Measurements from ENCODE around the gene ABHD2.
"Not testable (repeated sequence)": the region's sequence is repeated elsewhere in the genome, so short reads cannot be mapped to it uniquely, and the experiment has no call there.

Gene ABHD2

DNA sequence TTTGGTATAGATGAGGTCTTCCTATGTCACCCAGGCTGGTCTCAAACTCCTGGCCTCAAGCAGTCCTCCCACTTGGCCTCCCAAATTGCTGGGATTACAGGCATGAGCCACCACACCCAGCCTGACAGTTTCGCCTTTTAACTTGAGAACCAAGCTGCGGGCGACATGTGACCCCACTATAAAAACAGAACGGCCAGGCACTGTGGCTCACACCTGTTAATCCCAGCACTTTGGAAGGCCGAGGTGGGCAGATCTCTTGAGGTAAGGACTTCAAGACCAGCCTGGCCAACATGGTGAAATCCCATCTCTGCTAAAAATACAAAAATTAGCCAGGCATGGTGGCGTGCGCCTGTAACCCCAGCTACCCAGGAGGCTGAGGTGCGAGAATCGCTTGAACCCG, 52.9 kb downstream of the ABHD2 start:
- DNase-seq, result not testable (repeated sequence)

DNA sequence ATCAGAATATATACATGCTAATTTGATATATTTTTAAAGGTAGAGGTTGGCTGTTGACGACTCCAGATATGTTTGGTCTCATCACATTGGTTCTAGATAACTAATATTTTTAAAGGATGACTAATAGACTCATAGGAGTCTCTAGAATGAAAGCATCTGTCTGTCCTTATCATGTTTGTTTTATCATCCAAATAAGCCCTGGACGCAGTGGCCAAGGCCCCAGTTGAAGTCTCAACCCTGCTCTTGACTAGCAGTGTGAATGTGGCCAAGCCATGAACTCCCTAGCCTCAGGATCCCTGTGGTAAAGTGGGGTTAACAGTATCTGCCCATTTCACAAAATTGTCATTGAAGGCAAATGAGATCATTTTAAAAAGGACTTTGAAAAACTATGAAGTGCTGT, 53.6 kb downstream of the ABHD2 start:
- DNase-seq, result no peak

DNA sequence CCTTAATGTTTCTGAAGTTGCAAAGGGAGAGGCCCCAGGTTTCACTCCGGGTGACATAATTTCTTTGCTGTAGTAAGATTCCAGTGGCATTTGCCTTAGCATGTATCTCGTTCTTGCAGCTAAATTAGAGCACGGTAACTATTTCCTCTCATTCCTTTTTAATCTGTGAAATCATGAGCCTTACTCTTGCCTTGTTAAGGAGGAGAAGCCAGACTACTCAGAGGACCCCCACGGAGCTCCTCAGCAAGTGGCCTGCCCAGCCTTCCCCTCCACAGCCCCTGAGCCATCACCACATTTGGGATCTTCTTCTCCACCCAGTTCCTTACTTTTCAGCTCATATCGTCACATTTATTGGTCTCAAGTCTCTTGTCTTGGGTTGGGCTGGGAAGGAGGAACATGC, 54.2 kb downstream of the ABHD2 start:
- DNase-seq, result no peak

DNA sequence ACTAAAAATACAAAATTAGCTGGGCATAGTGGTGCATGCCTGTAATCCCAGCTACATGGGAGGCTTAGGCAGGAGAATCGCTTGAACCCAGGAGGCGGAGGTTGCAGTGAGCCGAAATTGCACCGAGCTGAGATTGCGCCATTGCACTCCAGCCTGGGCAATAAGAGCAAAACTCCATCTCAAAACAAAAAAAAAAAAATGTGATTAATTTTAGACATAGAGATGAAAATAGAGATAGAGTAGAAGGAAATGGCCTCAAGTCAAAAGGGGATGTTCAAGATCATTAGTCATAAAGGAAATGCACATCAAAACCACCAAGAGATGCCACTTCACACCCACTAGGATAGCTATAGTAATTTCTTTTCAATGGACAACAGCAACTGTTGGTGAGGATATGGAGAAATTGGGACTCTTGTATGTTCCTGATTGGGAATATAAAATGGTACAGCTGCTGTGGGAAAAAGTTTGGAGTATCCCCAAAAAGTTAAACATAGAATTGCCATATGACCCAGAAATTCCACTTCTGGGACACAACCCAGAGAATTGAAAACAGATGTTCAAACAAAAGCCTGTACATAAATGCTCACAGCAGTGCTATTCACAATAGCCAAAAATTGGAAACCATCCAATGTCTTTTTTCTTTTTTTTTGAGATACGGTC, 55.4 kb downstream of the ABHD2 start:
- no peak for DNase-seq

DNA sequence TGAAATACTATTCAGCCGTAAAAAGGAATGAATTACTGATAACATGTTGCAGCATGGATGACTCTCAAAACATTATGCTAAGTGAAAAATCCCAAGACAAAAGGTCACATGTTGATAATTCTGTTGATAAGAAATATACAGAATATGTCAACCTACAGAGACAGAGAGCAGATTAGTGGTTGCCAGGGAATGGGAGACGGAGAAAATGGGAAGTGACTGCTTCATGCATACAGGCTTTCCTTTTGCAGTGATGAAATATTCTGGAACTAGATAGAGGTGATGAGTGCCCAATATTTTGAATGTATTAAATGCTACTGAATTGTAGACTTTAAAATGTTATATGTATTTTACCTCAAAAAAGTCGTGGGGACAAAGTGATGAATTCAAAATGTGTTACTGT, 56.2 kb downstream of the ABHD2 start:
- DNase-seq, result no peak

DNA sequence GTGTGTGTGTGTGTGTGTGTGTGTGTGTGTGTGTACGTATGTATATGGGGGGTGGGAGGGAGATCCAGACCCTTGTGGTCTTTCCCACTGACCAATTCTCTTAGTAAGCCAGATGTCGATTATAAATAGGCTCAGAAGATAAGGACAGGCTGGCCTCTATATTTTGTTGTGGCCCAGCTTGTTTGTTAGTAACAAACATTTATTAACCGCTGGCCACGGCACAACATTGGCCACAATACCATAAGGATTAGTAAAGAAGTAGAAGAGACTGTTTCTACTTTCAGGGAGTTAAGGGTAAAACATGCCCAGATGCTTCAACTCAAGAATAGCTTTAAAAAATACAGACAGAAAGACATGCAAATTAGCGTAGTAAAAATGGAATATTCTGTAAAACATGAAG, 58.1 kb downstream of the ABHD2 start:
- no peak for DNase-seq

DNA sequence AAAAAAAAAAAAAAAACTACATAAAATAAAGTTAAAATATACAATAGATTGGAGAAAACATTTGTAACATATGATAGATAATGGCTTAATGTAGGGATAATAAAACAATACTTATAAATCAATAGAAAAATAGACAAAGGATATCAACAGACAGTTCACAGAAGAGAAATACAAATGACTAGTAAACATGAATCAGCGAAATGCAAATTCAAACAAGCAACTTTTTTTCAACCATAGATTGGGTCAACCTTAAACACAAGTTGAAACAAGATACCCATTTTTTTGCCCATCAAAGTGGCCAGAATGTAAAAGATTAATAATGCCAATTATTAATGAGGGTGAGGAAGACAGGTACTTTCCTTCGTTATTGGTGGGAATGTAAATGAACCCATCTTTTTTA, 59.9 kb downstream of the ABHD2 start:
- no peak for DNase-seq

GRCh38 chr15:89149501-89150101, 61.3 kb downstream of the ABHD2 start:
- DNase-seq, result no peak

- DNase-seq, result no peak
Measured at GRCh38 chr15:89150287-89150686, 62.0 kb downstream of the ABHD2 start.

- no peak for DNase-seq
Measured at GRCh38 chr15:89150762-89151664, 62.8 kb downstream of the ABHD2 start.

DNA sequence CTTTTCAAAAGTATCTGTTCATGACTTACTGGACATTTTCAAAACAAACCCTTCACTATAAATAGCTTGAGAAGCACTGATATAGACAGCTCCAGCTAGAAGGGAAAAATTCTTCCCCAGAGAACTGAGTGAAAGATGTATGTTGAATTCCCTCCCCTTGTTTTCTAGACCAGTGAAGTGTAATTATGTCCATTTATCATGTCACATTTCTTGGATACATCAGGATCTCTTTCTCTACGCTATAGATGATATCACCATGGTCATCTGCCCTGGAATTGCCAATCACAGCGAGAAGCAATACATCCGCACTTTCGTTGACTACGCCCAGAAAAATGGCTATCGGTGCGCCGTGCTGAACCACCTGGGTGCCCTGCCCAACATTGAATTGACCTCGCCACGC, 66.9 kb downstream of the ABHD2 start:
- no peak for DNase-seq

DNA sequence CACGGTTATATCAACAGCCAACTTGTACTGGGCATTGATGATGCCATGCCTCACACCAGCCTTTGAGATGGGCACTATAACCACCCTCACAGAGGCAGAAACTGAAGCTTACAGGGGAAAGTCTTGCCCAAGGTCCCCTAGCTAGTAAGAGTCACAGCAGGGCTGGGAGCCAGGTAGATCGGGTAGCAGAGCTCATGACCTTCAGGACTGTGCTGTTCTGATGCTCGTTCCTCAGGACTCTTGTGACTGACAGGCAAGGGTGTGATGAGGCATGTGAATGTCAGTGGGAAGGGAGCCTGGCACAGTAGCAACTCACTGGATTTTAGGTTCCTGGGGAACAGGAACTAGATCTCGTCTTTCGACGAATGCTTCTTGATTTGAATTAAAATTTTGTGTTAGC, 67.4 kb downstream of the ABHD2 start:
- no peak for DNase-seq

- no peak for DNase-seq
Measured at GRCh38 chr15:89157061-89157460, 68.8 kb downstream of the ABHD2 start.

GRCh38 chr15:89157918-89158564, 69.8 kb downstream of the ABHD2 start:
- DNase-seq, result no peak

GRCh38 chr15:89161666-89162065, 73.4 kb downstream of the ABHD2 start:
- DNase-seq, result no peak

- DNase-seq, result no peak
Measured at GRCh38 chr15:89163271-89164055, 75.2 kb downstream of the ABHD2 start.

DNA sequence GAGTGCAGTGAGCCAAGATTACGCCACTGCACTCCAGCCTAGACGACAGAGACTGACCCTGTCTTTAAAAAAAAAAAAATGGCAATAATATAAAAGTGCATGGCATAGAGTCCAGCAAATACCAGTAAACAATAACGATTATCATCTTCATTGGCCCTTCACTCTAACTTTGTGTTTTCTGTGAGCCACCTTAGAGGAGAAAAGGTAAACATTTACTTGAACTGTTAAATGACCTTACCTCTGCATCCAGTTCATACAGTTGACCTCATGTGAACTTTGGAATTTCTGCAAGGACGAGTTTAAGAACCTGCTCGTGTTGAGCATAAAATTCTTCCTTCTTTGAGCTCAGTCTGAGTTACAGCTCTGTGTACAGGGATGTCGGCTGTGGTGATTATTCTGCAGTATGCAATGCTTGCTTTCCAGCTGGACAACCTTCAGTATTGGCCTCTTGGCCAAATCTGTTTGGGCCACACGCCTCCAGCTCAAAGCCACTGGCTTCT, 76.5 kb downstream of the ABHD2 start:
- no peak for DNase-seq

DNA sequence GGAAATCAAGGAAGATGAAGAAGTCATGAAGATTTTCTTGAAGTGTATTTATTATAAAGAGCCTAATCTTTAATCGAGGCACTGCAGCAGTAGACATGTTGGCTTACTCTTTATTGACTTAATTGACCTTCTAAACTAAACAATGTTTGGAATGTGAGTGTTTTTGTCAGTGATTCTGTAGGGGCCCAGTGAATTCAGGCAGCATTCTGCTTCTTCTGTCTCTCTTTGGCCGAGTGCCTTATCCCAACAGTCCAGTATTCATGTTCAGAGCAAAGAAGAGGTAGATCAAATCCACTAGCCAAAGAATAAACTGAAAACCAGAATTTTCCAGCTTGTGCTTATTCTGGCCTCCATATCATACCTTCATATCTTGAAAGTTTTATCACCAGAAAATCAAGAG, 77.4 kb downstream of the ABHD2 start:
- no peak for DNase-seq

DNA sequence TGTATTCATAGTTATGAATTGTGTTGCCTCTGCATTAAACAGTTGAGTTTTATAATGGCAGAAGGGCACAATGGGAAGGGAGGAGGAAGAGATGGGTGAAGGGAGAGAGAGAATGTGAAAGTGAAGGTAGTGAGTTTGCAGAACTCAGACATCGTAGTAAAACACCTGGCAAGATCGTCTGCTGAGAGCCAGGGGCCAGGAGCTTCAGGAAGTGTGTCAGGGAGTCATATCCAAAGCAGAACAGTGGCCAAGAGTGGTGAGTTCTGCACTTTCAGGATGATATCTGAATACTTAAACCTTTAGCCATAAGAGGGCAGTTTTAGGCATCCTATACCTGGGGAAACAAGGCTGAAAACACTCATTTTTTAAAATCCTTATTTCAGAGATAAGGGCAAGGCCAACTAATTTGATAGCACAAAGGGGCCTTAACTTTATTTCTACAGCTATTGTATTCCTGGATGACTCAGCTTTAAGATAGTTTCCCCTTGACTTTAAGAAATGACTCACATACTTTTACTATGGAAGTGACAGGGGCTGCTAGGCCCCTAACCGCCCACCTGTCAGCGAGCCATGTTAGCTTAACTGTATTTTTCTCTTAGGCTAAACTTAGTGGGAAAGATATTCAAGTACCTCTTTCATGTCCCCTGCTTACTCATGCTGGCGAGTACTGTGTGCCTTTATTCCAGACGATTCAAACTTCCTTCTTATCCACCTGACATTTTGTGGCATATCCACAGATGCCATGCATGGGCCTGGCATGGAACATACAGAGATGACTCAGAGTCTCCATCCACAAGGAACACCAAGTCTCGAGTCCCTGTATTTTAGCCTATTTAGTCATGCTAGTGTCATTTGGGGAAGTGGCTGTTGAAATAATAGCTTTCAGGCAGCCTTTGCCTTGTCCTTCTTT, 79.3 kb downstream of the ABHD2 start:
- DNase-seq, result no peak

- DNase-seq, result no peak
Measured at GRCh38 chr15:89168316-89168833, 80.1 kb downstream of the ABHD2 start.

- no peak for DNase-seq
Measured at GRCh38 chr15:89170364-89170763, 82.1 kb downstream of the ABHD2 start.

Data from NCI-H524 treated with DMSO at 0.1 percent for 48 hours (cell line).